Activated gamma-delta T cell (primary cell): ENCODE results near the gene NAP1L1.

Experiments
- DNase-seq: peaks from one replicate; lab custom pipeline; 2025; lab: John Stamatoyannopoulos, UW
- total RNA-seq, 2 donors: gene quantifications; one replicate each; lab custom pipeline; 2026; lab: John Stamatoyannopoulos, UW

Gene NAP1L1, protein sequence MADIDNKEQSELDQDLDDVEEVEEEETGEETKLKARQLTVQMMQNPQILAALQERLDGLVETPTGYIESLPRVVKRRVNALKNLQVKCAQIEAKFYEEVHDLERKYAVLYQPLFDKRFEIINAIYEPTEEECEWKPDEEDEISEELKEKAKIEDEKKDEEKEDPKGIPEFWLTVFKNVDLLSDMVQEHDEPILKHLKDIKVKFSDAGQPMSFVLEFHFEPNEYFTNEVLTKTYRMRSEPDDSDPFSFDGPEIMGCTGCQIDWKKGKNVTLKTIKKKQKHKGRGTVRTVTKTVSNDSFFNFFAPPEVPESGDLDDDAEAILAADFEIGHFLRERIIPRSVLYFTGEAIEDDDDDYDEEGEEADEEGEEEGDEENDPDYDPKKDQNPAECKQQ
- total RNA-seq: 518 to 540 reads per million in 2 donors

DNA sequence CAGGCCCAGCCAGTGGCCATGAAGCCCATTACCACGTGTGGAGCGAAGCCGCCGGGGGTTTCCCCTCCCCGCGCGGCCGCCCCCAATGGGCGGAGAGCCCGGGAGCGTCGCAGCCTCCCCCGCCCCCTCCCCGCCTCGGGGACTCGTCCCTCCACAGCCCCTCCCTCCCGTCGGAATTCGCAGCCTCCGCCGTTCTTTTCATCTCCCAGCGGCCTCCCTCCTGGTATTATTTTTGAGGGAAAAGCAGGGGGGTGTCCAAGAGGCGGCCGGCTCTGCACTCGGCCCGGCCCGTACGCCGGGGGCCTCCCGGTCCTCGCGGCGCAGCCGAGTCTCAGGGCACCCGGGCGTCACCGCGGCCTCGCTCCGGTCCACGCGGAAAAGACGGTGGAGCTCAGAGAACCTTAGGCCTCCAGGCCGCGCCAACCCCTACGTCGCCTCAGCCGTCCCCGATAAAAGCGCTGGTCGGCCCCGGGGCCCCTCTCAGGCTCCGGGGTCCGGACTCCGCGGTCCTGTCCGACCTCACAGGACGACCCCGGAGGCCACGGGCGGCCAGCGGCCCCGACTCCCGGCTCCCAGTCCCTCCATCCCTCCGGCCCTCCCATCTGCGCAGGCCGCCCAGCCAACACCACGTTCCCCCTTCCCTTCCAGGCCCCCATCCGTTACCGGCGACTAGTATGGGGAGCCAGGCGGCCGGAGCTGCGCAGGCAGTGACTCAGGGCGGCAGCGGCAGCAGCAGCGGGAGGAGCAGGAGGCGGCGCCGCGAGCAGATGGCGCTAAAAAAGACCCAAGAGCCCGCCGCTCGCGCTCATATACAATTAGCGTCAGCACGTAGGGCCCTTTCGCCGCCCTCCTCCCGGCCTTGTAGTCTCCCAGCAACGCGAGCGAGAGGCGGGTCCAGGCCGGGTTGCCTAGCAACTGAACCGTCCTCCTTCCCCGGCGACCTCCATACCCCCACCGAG lies at the start of gene NAP1L1:
Gene NAP1L1, minus strand, starts transcription at position 782 of the 959 bp plus-strand sequence. CDS start 10,466 bp downstream, outside the sequence.
- peak; percentile 88 for DNase-seq

DNA sequence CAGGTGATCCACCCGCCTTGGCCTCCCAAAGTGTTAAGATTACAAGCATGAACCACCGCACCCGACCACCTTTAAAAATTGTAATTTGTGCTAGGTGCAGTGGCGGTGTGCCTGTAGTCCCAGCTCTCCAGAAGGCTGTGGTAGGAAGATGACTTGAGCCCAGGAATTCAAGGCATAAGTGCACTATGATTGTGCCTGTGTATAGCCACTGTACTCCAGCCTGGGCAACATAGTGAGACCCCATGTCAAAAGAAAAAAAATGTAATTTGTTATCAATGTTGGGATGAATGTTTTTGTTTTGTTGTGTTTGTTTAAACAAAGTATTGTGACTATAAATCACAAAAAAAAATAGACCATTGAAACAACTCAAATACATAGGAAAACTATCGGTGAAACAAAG lies 43.1 kb upstream of the NAP1L1 start:
- DNase-seq: no peak

DNA sequence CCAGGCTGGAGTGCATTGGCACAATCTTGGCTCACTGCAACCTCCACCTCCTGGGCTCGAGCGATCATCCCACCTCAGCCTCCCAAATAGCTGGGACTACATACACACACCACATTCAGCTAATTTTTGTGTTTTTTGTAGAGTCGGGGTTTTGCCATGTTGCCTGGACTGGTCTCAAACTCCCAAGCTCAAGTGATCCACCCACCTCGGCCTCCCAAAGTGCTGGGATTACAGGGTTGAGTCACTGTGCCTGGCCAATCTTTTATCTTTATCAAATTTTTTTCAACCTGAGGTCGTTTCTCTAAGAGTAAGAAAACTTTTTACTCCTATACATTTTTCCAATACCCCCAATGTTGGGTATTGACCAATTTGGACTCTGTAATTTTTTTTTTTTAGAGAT lies 40.0 kb upstream of the NAP1L1 start:
- DNase-seq: no peak

DNA sequence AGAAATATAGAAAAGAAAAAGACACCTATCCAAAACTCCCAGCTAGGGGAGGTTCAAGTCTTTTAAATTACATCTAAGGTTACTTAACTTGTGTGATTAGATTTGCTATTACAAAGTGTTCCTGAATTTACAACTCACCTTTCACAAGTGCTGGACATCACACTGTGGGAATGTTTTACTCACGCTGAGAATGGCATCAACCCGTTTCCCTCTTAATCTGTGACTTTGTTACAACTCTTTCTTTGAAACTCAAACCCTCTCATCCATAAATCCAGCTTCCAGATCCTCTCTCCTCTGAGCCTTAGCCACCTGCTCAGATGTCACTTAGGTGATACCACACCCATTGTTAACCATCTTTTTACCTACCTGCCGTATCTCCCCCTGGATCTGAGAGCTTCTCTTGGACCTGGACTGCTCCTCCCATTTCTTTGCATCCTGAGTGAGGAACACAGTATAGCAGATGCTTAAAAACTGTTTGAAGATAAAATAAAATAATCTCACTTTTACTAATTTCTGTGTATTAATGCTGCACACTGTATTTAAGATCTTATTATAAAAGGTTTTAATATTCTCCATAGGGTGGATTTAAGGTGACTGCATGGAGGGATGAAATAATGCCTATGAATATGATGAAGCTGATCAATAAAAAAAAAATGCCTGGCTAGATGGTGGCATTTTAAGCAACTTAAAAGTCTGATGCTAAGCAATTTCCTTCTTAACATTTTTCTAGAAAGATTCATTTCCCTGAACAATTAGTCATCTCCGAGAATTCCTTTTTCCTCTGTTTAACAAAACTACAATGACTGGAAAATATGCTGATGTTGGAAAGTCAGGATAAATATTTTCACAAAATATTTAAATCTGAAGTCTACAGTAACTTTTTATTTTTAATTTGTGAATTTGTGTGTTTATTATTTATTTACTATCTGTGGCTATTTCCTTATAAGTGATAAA lies 39.1 kb upstream of the NAP1L1 start:
- DNase-seq: no peak

DNA sequence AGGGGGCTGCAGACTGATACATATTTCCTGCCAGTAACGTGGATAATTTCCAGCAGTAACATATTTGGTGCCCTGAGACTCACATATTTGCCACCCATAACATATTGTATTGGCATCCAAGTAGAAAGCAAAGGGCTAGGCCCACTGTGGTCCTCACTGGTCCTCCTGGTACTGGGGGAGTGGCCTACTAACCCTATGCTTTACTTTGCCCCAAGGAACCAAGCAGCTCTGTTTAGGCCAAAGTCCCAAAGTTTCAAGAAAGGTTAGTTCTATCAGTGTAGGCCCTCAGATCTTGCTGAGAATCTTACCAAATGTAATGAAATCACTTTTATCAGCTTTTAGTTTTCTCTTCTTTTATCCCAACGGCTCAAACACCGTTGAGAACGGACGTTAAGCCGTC lies 35.4 kb upstream of the NAP1L1 start:
- DNase-seq: no peak

DNA sequence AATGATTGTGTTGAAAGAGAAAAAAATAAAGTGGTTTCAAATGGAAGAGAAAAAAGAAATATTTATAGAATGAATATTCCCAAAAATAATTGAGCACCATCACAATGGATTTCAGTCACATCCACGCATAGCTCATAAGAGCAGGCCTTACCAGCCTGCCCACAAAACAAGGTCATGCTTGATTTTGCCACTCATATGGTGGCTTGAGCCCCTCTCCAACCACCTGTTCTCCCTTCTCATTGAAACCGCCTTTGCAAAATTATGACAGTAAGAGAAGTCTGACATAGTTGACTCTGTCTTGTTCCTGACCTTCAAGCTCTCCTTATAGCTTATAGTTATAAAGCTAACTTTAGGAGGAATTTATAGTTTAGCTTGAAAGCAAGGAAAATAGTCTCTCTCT lies 33.3 kb upstream of the NAP1L1 start:
- no peak for DNase-seq

DNA sequence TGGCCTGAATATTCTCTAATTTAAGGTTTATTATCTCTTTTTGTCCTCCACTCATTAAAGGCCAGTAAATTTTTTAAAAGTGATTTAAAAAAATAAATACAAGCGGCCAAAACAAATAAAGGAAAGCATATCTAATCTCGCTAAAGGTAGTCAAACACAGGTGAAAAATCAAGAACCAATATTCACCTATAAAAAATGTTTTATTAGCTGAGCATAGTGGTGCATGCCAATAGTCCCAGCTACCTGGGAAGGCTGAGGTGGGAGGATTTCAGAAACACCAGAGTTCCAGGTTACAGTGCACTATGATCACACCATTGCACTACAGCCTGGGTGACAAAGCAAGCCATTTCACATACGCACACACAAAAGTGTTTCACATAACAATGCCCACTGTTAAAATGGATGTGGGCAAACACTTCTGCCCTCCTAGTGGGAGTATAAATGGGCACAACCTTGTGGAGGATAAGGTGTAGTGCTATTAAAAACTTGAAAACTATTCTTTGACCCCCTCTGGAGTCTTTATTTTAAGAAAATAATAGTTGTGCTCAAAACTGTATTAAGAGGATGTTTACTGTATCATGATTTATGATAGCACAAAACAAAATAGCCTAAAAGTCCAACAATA lies 32.7 kb upstream of the NAP1L1 start:
- no peak for DNase-seq

DNA sequence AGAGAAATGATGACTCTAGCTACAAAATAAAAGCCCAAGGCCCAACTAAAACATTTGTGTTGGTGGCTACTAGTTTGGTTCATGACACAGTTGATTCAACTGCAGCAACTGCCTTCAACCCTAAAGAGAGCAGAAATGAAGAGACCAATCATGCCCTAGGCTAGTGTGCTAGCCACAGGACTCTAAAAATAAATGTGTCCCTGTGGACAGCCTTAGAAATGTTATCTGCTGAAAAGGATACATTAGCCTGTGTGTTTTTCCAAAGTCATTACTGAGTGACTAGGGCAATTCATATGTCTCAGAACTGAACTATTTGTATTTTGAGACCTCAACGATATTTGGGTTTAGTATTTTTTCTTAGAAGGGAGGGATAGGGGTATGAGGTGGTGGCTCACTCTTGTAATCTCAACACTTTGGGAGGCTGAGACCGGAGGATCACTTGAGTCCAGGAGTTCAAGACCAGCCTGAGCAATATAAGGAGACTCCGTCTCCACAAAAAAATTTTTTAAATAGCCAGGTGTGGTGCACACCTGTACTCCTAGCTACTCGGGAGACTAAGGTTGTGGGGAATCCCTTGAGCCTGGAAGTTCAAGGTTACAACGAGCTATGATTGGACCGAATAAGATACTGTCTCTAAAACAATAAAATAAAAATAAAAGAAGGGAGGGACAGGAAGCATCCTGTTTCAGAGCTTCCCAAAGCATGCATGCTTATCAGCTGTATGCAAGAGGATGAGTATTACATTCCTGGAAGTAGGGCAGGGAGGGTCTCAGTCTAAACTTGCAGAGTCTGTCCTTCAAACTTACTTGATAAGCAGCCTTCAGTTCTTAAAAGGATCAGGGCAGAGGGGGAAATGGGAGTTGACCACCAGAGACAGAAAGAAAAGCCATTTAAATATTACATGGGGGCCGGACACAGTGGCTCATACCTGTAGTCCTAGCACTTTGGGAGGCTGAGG lies 29.6 kb upstream of the NAP1L1 start:
- DNase-seq: no peak

DNA sequence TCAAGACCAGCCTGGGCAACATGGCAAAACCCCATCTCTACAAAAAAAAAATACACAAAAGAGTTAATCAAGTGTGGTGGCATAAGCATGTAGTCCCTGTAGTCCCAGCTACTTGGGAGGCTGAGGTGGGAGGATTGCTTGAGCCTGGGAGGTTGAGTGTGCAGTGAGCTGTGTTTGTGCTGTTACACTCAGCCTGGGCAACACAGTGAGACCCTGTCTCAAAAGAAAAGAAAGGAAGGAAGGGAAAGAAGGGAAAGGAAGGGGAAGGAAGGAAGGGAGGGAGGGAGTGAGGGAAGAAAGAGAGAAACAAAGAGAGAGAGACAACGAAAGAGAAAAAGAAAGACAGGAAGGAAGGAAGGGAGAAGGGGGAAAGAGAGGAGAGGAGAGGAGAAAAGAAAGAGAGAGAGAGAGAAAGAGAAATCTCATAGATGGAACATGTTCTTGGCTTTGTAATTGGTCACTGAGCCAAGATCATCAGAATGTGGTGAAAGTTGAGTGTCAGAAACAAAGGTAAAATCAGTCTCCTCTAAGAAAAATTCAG lies 26.8 kb upstream of the NAP1L1 start:
- DNase-seq: no peak

DNA sequence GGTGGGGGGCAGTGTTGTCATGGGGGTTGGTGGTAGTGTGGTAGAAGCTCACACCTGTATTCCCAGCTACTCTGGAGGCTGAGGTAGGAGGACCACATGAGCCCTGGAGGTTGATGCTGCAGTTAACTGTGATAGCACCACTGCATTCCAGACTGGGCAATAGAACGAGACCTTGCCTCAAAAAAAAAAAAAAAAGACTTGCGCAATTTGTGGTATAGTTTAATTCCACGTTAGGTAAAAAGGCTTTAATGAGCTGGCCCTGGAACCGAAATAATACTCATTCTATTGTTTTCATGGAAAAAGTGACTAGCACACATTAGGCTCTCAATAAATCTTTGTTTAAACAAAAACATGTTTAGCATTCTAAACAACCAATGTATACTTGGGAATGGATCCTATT lies 25.4 kb upstream of the NAP1L1 start:
- DNase-seq: no peak

DNA sequence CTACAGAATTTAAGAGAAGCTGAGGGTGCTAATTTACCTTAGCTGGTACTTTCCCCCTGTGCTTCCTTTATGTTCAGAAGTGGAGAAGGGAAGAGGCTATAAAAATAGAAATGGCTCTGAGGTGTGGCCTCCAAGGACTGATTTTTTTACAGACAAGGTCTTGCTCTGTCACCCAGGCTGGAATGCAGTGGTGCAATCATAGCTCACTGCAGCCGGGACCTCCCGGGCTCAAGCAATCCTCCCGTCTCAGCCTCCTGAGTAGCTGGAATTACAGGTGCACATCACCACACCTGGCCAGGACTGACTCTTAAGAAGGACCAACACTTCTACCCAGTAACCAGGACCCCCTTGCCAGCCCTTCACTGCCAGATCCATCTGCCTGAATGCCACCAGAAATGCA lies 23.9 kb upstream of the NAP1L1 start:
- DNase-seq: no peak

DNA sequence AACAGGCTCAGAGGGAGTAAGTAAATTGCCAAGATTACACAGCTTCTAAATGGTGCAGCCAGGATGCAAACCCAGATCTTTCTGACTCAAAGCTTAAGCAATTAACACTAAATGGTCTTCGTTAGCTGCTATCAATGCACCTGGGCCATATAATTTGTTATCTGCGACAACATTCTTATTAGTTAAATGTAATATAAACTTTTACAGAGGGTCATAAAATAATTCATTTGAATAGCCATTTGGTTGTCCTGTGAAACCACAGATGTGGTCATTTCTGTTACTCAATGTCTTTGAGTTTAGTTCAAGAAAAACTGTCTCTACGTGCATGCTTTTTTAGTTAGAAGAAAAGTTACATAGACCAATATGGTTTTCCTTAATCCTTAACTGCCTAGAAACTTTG lies 22.1 kb upstream of the NAP1L1 start:
- DNase-seq: no peak

DNA sequence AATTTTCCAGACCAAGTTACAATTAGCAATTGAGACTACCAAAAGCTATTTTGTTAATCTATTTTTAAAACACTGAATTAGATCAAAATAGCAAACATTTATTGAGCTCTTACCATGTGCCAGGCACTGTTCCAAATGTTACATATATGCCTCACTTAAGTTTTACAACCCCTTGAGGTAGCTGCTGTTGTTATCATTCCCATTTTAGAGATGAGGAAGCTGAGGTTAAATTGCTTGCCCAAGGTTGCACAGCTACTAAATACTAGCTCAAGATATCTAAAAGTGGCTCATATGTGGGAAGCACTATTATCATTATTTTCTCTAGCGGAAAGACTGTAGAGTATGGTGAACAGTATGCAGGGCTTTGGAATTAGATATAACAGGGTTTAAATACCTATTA lies 19.5 kb upstream of the NAP1L1 start:
- no peak for DNase-seq

DNA sequence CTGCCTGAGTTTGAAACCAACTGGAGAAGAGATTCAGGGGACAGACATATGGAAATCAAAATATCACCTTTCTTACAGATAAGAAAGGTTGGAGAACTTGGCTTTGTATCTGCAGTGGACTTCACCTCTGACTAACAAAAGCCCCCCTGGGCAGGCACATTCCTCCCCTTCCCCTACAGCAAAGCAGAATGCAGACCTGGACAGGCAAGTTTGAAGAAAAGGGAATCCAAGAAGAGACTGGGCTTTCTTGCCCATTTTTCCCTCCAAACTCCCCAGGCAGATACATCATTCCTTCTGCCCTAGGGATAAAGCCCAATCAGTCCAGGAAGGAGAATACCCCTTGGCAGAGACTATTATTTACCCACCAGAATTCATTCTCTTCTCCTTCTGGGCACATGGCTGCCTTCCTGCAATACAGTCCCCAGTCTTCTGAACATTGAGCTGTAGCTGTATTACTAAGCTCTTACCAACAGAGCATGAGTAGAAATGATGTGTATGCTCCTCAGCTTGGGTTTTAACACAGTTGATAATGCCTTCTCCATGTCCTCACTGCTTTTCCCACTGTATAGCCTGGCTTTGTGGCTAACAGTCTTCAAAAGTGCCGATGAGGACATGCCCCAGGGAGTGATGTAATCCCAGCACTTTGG lies 17.4 kb upstream of the NAP1L1 start:
- no peak for DNase-seq

DNA sequence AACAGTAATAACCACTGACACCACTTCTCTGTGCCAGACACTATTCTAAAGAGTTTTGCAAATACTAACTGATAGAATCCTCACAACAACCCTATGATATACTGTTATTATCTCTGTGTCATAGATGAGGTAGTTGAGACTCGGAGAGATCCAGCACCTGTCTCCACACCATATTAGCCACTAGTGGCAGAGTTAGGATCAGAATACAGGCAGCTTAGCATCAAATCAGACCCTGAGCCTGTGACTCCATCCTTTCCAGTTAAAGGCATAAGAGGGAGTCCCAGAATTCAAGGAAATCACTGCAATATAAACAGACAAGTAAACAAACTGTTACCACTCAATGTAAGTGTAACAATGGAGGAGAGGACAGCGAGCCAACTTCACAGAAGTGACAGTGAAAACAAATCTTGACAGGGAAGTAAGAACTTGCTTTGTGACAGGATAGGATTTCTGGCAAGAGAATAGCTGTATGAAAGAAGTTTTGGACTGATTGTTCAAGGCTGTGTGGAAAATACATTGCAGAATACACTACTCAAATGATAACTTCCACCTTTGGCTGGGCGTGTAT lies 11.7 kb upstream of the NAP1L1 start:
- no peak for DNase-seq

DNA sequence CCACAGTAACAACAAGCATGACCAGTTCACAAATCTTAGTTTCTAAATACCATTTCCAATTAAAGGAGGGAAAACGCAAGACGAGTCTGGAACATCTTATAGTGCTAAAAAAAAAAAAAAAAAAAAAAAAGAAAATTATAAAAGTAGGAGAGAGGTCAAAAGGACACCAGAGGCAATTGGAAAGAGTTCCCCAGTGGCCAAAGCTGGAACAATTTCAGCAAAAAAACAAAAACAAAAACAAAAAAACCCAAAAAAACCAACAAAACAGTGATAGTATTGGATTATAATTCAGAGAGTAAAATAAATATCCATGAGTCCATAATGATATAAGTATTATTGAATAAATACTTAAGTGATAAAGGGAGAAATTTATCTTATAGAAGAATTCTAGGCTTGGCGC lies 10.3 kb upstream of the NAP1L1 start:
- DNase-seq: no peak

DNA sequence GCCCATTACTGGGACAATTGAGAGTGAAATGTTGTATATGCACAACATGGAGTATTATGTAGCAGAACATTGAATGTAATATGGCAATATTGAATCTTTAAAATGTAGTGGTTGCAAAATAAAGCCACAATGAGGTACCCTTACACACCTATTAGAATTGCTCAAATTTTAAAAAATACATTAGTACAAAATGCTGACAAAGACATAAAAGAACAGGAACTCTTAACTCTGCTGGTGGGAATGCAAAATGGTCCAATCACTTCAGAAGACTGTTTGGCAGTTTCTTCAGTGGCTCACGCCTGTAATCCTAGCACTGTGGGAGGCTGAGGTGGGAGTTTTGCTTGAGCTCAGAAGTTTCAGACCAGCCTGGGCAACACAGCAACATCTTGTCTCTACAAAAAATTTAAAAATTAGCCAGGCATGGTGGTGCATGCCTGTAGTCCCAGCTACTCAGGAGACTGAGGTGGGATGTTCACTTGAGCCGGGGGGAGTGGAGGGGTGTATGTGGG lies 6.8 kb upstream of the NAP1L1 start:
- no peak for DNase-seq

DNA sequence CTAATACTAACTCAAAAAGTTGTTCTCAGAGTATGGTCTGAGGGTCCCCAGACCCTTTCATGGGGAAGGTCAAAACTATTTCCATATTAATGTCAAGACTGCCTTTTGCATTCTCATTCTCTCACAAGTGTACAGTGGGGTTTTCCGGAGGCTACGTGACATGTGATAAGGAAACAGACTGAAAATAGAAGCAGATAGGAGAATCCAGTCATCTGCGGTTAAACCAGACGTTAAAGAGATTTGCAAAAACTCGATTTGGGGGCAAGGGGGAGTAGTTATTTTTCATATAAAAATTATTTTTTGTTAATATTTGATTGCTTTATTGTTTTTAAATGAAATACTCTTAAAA lies 1.0 kb upstream of the NAP1L1 start:
- no peak for DNase-seq
